GM18909 (cell line): ENCODE measurements around the gene RNF130.
"Not testable (repeated sequence)": the region's sequence is repeated elsewhere in the genome, so short reads cannot be mapped to it uniquely, and the experiment has no call there.

ENCODE experiments used
- ATAC-seq: cut with Tn5 transposase; IDR thresholded peaks from one replicate; pipeline ENCODE4 v1.9.1; 2021; ENCODE audit warnings: mild to moderate bottlenecking; ENCODE audit not compliant: unreplicated experiment, poor library complexity

Gene RNF130

GRCh38 chr5:180103487-180104167, 32.1 kb upstream of the RNF130 start:
- ATAC-seq: no peak

- ATAC-seq: no peak
These were observed 31.1 kb upstream of the RNF130 start for GRCh38 chr5:180102636-180103035.

- ATAC-seq: no peak
These were observed 30.0 kb upstream of the RNF130 start for GRCh38 chr5:180101451-180102105.

GRCh38 chr5:180100621-180101450, 29.3 kb upstream of the RNF130 start:
- no peak for ATAC-seq

- no peak for ATAC-seq
These were observed 28.4 kb upstream of the RNF130 start for GRCh38 chr5:180099733-180100611.

GRCh38 chr5:180098991-180099732, 27.6 kb upstream of the RNF130 start:
- ATAC-seq: no peak

GRCh38 chr5:180098526-180098925, 27.0 kb upstream of the RNF130 start:
- no peak for ATAC-seq

GRCh38 chr5:180097926-180098325, 26.4 kb upstream of the RNF130 start:
- ATAC-seq: no peak

- no peak for ATAC-seq
These were observed 25.8 kb upstream of the RNF130 start for GRCh38 chr5:180097163-180097894.

- no peak for ATAC-seq
These were observed 25.1 kb upstream of the RNF130 start for GRCh38 chr5:180096616-180097015.

GRCh38 chr5:180095545-180095944, 24.0 kb upstream of the RNF130 start:
- ATAC-seq: no peak

- ATAC-seq: no peak
These were observed 22.3 kb upstream of the RNF130 start for GRCh38 chr5:180093651-180094382.

- ATAC-seq: no peak
These were observed 21.7 kb upstream of the RNF130 start for GRCh38 chr5:180093241-180093640.

GRCh38 chr5:180090769-180091546, 19.4 kb upstream of the RNF130 start:
- no peak for ATAC-seq

- no peak for ATAC-seq
These were observed 18.7 kb upstream of the RNF130 start for GRCh38 chr5:180090098-180090768.

- ATAC-seq: not testable (repeated sequence)
These were observed 18.1 kb upstream of the RNF130 start for GRCh38 chr5:180089628-180090027.

- ATAC-seq: no peak
These were observed 17.0 kb upstream of the RNF130 start for GRCh38 chr5:180088561-180088960.
